ENCODE data around the gene CYSLTR2.

Gene CYSLTR2, protein sequence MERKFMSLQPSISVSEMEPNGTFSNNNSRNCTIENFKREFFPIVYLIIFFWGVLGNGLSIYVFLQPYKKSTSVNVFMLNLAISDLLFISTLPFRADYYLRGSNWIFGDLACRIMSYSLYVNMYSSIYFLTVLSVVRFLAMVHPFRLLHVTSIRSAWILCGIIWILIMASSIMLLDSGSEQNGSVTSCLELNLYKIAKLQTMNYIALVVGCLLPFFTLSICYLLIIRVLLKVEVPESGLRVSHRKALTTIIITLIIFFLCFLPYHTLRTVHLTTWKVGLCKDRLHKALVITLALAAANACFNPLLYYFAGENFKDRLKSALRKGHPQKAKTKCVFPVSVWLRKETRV

DNA sequence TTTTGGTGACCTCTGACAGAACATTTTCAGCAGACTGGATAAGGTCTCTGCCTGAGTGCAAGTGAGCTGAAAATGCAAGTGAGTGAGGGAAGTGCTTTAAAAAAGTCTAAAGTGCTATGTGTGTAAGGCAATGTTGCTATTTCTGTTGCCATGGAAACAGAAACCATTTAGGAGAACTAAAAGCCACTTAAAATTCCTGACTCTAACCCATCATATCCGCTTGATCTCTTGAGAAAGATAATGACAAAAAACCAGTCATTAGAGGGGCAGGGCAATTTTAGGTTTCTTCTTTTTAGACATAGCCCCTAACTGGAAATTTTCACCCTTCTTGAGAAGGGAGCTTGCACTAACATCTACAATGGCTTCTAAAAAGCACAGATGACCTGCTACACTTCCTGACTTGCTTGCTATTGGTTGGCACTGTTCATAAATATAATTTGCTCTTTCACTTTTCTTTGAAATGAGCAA, at the start of gene CYSLTR2:
TSS of gene CYSLTR2 (plus strand) at position 458 of the 468 bp plus-strand sequence. CDS start 52,889 bp downstream, outside the sequence.
- DNase-seq (ENCODE audit: low read depth in 2 of 2) = no peak

DNA sequence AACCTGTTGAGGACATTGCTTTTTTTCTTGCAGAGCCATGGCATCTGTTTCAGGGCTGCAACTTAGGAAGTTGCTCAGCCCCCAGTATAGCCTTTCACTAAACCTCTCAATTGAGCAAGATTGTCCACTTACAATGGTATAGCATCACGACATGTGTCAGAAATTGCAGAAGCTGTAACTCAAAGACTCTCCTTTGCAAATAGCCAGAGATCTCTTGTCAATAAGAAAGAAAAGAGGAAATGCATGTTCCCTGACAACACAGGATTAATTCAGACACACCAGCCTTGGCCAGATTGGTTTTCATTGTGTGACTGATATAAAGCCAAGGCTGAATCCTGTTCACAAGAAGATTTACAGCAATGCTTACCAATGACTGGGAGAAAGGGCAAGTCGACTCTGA, 38.7 kb upstream of the CYSLTR2 start:
- DNase-seq (ENCODE audit: low read depth in 2 of 2) = no peak

DNA sequence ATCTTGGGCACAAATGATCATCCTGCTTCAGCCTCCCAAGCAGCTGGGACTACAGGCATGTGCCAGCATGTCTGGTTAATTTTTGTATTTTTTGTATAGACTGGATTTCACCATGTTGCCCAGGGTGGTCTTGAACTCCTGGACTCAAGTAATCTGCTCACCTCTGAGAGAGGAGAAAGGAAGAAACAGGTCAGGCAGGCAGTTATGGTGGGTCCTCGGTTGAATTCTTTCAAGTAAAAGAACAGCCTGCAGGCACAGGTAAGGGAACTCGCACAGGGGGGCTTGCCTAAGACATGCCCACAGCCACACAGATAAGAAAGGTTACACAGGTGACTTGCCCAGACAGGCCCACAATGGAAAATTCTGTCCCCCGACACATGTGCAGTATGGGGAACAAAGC, 34.8 kb upstream of the CYSLTR2 start:
- DNase-seq (ENCODE audit: low read depth in 2 of 2) = no peak

DNA sequence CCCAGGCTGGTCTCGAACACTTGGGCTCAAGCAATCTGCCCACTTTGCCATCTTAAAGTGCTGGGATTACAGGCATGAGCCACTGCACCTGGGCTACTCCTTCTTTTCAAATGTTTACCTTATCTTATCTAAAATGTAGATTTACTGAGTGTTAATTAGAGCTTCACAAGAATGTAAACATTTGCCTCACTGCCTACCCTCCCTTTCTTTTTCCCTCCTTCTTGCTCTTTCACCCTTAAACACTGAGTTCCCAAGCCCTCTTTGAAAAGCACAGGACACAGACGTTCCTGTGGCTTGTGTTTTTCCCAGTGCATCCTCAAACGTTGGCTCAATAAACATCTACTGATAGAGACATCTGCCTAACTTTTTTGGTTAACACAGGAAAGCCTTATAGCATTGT, 32.7 kb upstream of the CYSLTR2 start:
- no peak for DNase-seq (ENCODE audit: low read depth in 2 of 2)

DNA sequence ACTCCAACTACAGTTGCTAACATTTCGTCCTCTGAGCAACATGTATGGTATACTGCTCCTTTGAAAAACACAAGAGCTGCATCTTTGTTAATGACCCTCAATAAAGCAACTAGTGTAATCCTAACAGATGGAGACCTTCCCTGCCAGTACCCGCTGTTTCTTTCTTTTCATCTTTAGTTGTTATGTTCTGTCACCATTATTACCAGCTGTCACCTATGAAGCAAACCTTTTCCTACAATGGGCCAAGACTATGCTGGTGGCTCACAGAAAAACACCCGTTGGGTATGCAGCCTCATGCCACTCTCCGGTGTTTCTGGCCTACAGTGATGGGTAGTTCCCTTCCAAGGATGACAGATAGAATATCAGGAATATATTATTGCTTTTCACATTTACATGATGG, 29.7 kb upstream of the CYSLTR2 start:
- no peak for DNase-seq (ENCODE audit: low read depth in 2 of 2)

DNA sequence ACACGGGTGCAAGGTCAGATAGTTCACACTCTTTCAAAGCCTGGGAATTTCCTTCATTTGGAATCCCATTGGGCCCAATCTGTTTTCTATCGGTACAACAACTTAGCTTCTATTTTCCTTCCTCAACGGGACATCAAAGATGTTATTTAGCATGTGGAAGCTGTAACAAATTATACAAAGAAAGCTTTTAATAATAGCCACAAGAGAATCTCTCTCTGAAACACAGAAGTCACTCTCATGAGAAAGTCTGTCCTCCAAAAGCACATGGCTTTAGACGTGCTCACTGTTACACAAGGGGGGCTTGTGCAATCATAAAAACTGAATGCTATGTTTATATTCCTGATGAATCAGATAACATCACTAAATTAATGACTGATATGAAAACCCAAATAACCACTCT, 28.9 kb upstream of the CYSLTR2 start:
- DNase-seq (ENCODE audit: low read depth in 2 of 2) = no peak

DNA sequence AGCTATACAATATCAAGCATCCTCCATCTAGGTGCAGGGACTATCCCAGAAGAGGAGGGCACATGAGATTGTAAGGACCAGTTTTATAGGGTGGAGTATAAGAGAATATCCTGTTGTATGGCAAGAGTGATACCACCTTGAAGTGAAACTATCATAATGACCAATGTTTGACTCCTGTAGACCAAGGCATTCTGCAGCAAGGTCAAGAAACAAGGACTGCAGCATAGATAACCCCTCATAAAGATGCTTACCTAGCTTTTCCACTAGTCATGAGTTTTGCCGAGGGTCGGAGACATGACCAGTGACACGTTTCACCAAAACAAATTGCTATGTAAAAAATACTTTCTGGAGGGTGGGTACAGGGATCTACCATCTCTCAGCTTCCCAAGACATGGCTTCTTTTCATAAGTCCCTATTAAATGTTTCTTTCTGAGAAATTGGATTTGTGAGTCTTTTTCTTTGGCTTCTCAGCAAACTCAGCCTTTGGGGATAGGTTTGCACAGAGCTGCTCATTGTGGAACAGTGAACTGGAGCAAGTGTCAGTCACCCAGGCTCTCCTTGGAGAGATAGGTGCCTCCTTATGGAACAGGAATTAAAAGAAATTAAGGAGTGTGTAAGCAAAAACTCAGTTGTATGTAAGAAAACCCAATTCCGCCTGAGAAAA, 28.2 kb upstream of the CYSLTR2 start:
- DNase-seq (ENCODE audit: low read depth in 2 of 2) = no peak

DNA sequence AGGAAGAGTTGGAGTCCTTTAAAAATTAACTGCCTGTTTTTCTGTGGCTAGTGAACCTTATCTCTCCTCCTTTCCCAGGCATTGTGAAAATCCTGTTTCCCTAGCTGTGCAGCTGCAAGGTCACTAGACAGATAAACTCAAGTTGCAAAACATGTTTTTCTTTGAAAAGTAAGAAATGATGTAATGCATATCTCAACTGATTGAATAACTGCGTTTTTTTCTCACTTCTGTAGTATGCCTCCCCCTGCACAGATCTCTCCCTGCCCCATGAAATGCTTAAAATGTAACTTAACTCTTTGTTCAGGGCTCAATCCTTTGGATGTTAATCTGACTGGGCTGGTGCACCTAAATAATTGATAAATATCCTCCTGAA, 27.7 kb upstream of the CYSLTR2 start:
- DNase-seq (ENCODE audit: low read depth in 2 of 2) = no peak

DNA sequence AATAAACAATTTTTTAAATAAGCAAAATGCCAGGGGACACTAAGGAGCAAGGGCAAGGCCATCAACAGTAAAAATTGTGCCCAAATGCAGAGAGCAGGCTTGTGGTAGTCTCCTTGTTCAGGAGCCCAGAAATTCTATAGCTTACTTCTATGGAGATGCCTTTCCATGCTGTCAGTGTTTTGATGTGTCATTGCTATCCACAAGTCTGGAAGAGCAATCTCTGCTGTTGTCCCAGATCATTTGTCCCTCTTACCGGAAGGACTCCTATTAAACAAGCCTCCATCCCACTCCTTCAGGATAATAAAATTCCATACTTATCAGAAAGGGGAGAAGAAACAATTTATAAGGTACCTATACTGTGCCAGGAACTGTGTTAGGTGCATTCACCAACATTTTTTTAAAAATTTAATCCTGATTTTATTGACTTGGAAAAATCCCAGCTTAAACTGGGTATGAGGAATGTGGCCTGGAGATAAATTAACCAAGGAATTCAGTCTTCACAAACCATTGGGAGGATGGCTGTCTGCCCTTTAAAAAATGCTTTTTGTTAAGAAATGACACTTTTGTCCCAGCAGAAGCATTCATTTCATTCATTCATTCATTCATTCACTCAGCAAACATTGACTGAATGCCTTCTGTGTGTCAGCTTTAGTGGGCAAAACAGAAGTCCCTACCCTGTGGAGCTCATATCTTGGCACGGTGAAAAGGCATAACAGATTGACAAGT, 26.8 kb upstream of the CYSLTR2 start:
- no peak for DNase-seq (ENCODE audit: low read depth in 2 of 2)

DNA sequence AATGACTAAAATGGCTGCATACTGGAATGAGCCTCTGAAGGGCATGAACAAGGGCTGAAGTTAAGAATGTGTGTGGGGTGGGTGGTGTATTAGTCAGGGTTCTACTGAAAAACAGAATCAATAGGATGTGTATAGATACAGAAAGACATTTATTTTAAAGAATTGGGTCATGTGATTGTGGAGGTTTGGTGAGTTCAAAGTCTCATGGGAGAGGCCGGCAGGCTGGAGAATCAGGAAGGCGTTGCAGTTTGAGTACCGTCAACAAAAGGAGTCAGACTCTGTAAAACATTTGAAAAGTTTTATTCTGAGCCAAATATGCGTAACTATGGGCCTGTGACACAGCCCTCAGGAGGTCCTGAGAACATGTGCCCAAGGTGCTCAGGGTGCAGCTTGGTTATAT, 24.5 kb upstream of the CYSLTR2 start:
- no peak for DNase-seq (ENCODE audit: low read depth in 2 of 2)

DNA sequence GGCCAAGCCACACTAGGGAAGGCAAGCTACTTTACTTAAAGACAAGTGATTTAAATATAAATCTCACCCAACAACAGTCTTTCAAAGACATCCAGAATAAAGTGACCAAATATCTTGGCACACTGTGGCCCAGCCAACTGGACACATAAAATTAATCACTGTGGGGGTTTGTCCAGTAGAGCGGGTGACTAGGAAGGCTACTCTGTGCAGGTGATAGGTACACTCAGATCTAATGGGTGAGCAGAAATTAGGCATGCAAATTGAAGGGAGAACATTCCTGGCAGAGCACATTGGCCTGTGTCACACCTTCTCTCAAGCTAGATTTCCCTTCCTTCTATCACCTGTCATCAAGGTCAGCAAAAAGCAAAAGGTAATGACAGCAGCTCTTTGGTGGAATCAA, 23.4 kb upstream of the CYSLTR2 start:
- no peak for DNase-seq (ENCODE audit: low read depth in 2 of 2)

DNA sequence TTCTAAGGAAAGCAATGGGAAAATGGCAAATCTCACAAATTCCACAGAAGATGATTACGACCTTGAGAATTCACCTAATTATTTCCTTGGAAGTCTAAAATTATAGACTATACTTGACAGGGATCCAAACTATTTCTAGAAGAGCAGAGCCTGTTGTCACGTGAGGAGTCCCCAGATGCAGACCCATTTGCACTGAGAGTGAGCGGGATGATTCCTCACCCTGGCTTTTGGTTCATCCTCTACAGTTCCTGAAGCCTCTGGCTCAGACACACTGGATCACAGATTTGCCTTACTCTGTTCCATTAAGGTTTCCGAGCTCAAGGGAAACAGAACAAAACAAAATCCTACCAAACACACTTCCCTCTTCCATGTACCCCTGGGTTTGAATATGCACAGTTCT, 23.0 kb upstream of the CYSLTR2 start:
- DNase-seq (ENCODE audit: low read depth in 2 of 2) = no peak

DNA sequence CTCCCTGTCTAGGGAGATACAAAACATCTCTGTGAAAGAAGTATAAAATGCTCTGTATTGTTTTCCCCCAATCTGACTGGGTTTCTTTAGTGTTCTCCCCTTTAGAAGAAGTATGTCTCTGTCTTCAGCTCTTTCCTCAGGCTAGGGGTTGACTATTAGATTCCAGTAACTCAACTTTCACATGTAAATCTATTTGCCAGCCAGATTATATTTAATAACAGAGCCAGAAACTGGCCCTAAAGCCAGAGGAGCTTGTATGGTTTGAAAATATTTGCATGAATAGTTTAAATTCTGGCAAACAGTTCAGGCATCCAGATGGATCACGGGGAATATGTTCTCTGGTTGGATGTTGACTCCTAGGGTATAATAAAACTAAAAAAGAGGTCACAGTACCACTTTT, 22.3 kb upstream of the CYSLTR2 start:
- DNase-seq (ENCODE audit: low read depth in 2 of 2) = no peak

DNA sequence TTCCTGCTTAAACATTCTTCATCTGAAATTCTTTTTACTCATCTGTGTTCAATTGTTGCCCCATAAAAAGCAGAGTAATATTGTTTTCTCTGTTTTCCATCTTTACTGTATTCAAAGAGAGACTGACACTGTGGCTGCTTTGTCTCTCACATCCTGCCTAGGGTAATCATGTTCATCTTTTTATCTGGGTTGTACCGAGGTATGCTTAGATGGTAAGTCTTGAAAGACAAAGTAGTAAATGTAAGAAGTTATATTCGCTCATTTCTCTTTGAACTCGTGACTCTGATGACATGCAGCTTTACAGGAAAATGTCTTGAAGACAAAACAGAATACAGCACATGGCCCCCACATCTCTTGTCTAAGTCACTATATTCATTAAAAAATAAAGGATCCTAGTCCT, 20.0 kb upstream of the CYSLTR2 start:
- no peak for DNase-seq (ENCODE audit: low read depth in 2 of 2)

DNA sequence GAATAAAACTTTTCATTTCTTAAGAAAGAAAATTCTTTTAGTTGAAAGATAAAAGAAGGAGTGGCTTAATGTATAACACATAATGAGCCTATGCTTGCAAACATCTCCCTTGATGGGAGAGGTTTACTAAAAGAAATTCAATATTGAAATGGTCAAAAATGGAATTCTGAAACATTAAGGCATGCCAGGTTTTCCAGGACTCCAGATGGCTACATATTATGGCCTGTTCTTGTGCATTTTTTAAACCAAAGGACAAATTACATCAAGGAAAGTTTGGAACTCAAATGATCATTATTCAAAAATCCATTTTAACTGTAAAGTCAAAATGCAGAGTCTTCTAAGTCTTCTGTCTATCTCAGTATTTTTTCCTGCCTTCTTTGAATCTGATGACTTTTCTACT, 19.1 kb upstream of the CYSLTR2 start:
- no peak for DNase-seq (ENCODE audit: low read depth in 2 of 2)

DNA sequence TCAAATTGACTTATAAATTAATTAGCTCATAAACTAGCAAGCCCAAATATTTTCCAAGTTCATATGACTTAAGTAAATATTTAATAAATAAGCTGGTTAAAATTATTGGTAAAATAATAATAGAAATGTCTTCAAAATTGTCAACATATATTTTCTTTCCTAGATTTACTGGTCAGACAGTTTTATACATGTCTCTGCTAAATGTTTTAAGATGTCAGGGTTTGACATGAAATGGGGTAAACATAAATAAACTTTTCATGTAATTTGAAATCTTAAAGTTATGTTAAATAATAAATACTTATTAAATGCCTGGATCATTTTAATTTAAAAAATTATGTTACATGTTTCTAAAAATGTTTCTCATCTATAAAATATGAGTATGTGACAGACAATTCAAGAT, 18.3 kb upstream of the CYSLTR2 start:
- DNase-seq (ENCODE audit: low read depth in 2 of 2) = no peak

DNA sequence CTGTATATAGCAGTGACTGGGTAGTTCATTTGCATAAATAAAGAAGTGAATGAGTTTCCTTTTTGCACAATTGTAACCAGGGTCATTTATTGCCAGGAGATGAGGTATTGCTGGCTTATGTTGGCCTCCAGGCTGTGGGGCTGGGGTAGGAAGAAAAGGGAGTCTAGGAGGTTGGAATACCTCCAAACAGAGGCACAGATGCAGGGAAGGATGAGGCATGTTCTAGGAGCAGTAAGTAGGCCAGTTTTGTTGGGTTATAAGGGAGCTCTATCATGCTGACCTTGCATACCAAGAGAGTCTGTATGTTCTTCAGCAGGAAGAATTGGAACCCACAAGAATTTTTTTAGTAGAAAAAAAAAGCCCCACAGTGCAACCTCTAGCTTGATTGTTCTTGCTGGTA, 17.2 kb upstream of the CYSLTR2 start:
- DNase-seq (ENCODE audit: low read depth in 2 of 2) = no peak

DNA sequence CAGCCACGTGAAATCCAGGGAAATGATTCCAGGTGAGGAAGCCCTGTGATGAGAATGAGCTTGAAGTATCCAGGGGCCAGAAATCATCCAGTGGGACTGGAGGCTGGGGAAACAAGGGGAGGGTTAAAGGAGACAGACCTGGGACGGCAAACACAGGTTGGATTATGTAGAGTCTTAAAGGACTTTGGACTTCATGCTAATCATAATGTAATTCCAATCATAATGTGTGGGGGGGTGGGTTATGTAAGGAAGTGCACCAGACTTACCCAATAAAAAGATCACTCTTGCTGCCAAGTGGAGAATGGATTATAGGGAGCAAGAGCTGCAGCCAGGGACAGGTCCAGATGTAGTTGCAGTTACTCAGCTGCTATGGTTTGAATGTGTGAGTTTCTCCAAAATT, 16.1 kb upstream of the CYSLTR2 start:
- DNase-seq (ENCODE audit: low read depth in 2 of 2) = no peak

DNA sequence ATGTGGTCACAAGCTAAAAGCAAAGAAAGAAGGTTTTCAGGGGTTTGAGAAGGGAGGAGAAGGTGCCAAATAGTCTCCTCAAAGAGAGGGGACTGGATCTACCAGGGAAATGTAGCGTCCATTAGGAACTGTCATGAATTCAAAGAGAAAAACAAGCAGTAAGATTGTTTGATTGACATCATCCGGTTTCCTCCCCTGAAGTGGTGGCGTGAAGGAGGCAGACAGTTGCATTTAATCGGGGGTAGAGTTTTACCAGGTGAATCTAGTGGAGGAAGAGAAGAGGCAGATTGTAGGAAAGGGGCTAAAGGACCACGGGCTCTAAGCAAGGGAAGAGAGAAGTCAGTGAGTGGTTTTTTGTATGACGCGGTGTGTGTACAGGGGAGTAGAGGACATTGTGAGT, 13.0 kb upstream of the CYSLTR2 start:
- DNase-seq (ENCODE audit: low read depth in 2 of 2) = no peak

DNA sequence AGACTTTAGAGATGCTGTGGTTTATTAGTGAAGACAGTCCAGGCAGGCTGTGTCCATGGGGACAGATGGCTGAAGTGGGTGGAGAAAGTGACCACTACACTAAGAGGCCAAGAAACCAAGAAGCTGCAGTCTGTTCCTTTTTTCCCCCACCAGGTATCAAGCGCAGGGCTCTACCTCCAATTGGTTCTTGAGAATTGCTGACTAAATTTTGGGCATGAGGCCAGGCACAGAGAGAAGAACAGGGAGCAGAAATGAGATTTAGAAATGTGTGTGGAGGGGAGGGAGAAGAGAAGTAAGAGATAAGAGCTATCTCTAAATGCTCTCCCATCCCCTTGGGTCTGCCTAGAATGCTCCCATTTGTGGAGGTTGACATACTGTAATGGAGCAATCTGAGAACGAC, 12.3 kb upstream of the CYSLTR2 start:
- DNase-seq (ENCODE audit: low read depth in 2 of 2) = no peak

DNA sequence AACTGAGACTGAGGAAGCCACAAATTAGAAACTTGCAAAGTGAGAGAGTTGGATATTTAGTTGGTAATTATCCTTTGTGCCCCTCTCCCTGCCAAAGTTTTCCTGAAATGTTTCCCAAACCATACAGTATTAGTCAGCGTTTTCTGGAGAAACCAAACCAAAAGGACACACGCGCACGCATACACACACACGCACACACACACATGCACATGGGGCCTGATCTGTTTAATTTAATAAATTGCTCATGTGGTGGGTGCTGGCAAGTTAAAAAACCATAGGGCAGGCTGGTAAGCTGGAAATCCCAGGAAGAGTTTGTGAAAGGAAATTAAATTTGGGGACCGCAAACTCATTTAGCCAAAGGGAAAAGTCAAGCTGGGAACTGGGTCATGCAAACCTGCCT, 11.7 kb upstream of the CYSLTR2 start:
- DNase-seq (ENCODE audit: low read depth in 2 of 2) = no peak

DNA sequence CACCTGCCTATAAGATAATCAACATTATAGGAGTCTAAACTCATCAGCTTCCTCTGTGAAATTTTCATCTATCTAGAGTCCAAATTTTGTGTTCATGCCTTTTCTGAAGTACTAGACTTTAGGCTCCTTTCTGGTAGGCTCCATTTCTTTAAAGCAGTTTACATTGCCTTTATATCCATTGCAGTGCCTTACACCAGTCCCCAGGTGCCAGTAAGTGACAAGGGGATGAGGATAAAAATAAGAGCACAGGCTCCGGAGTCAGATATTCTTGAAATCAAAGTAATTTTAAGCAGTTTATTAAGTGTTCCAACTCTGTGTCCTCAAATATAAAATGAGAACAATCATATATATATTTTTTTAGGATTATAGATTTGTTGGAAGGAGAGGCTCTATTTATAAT, 10.6 kb upstream of the CYSLTR2 start:
- DNase-seq (ENCODE audit: low read depth in 2 of 2) = no peak

DNA sequence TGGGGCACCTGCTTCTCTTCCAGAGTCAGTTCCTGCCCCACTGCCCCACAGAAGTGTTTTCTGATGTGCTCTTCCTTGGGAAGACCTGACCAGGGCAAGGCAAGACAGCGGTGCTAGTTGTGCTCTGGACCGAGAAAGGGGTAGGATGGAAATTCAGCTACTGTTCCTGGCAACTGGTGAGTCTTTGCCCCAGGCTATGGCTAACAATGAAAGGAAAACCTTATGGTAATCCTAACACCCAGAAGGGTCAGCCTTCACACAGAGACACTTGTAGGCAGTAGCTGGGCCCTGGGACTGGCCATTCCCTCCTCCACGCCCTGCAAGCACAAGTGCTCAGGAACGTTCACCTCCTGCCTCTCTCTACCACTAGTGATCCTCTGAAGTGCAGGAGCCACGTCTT, 9.6 kb upstream of the CYSLTR2 start:
- DNase-seq (ENCODE audit: low read depth in 2 of 2) = no peak
